Activated CD4-positive, alpha-beta T cell treated with anti-CD3 and anti-CD28 coated beads, Interleukin-2, amount 50 U/mL, for 24 hours (primary cell): ENCODE results near the gene EI24.

Experiments
- DNase-seq, 2 donors: peaks; one replicate each; pipeline ENCODE4 v3.0.0-alpha.2; 2020; ENCODE audit warnings: low read depth in 1 of 2, low spot score in 1 of 2

The EI24 gene

GRCh38 chr11:125626288-125626950 lies 57.1 kb downstream of the EI24 start:
- DNase-seq = no peak

GRCh38 chr11:125627236-125627910 lies 58.1 kb downstream of the EI24 start:
- DNase-seq = no peak
